HEK293 (cell line): ENCODE data around the gene PCSK5.
"Not testable (repeated sequence)": the region's sequence is repeated elsewhere in the genome, so short reads cannot be mapped to it uniquely, and the experiment has no call there.

Source experiments
- CTCF ChIA-PET: fragments of 350-600 bp; formaldehyde crosslinking; extraction: SDS; loops from one replicate; lab custom pipeline; 2021; ENCODE audit warnings: antibody characterized with exemption; lab: Yijun Ruan, JAX
- POLR2A ChIA-PET: fragments of 300-600 bp; formaldehyde crosslinking; extraction: SDS; loops from one replicate; lab custom pipeline; 2020; ENCODE audit warnings: antibody characterized with exemption, inconsistent platforms; lab: Yijun Ruan, JAX
- H3K27ac ChIP-seq: fragments of 200-500 bp; sonication (Bioruptor generic); 2 replicates; pipeline ENCODE4 v1.5.1; 2014; ENCODE audit warnings: low read depth, low read length, control low read depth, inconsistent platforms; ENCODE audit errors: extremely low read depth
- H3K36me3 ChIP-seq, 2 experiments: fragments of 200-500 bp in 1 of 2; sonication (Bioruptor generic) in 1 of 2; 1 replicate in 1 of 2; 2 replicates in 1 of 2; pipeline ENCODE4 v1.5.1; 2014 to 2017; ENCODE audit warnings: inconsistent platforms in 2 of 2, low read length in 2 of 2; ENCODE audit not compliant: control insufficient read depth in 2 of 2, insufficient read depth in 1 of 2
- H3K4me1 ChIP-seq: fragments of 200-500 bp; sonication (Bioruptor generic); 2 replicates; pipeline ENCODE4 v1.5.1; 2014; ENCODE audit warnings: mild to moderate bottlenecking, low read length, inconsistent platforms; ENCODE audit not compliant: control insufficient read depth, insufficient read depth
- H3K4me3 ChIP-seq: 2 replicates; pipeline ENCODE4 v1.5.1; 2011; ENCODE audit warnings: low read depth, mild to moderate bottlenecking, control low read depth, low read length, moderate library complexity
- H3K9me3 ChIP-seq: fragments of 200-500 bp; sonication (Bioruptor generic); 2 replicates; pipeline ENCODE4 v1.5.1; 2014; ENCODE audit warnings: low read depth, low read length, inconsistent platforms; ENCODE audit not compliant: control insufficient read depth, insufficient read depth
- SP7 ChIP-seq: fragments of 450-650 bp; formaldehyde crosslinking; IDR thresholded peaks from 2 replicates; pipeline ENCODE4 v1.5.1; 2016; ENCODE audit warnings: missing biosample characterization, missing genetic modification characterization
- ZBTB8A ChIP-seq: fragments of 450-650 bp; formaldehyde crosslinking; IDR thresholded peaks from 2 replicates; pipeline ENCODE4 v1.5.1; 2016; ENCODE audit warnings: missing biosample characterization, missing genetic modification characterization
- ZFHX2 ChIP-seq: fragments of 450-650 bp; formaldehyde crosslinking; conservative IDR thresholded peaks from 2 replicates; pipeline ENCODE4 v1.5.1; 2016; ENCODE audit warnings: missing biosample characterization, missing genetic modification characterization
- ZNF140 ChIP-seq: fragments of 450-650 bp; formaldehyde crosslinking; IDR thresholded peaks from 2 replicates; pipeline ENCODE4 v1.5.1; 2016; ENCODE audit warnings: missing biosample characterization, missing genetic modification characterization
- ZNF394 ChIP-seq: fragments of 450-650 bp; formaldehyde crosslinking; IDR thresholded peaks from 2 replicates; pipeline ENCODE4 v1.5.1; 2016; ENCODE audit warnings: missing biosample characterization, missing genetic modification characterization, mild to moderate bottlenecking, moderate library complexity, borderline replicate concordance
- ZNF426 ChIP-seq: fragments of 450-650 bp; formaldehyde crosslinking; IDR thresholded peaks from 2 replicates; pipeline ENCODE4 v1.5.1; 2017; ENCODE audit warnings: missing biosample characterization, missing genetic modification characterization, mild to moderate bottlenecking, inconsistent platforms, moderate library complexity
- ZNF501 ChIP-seq: fragments of 450-650 bp; formaldehyde crosslinking; IDR thresholded peaks from 2 replicates; pipeline ENCODE4 v1.5.1; 2016; ENCODE audit warnings: missing biosample characterization, missing genetic modification characterization
- ZNF555 ChIP-seq: fragments of 450-650 bp; formaldehyde crosslinking; conservative IDR thresholded peaks from 2 replicates; pipeline ENCODE4 v1.5.1; 2017; ENCODE audit warnings: missing biosample characterization, mild to moderate bottlenecking, missing genetic modification characterization, inconsistent platforms
- ZNF596 ChIP-seq: fragments of 450-650 bp; IDR thresholded peaks from 2 replicates; pipeline ENCODE4 v1.5.0; 2018; ENCODE audit warnings: missing biosample characterization, mild to moderate bottlenecking, missing genetic modification characterization, moderate library complexity
- ZNF623 ChIP-seq: fragments of 450-650 bp; formaldehyde crosslinking; IDR thresholded peaks from 2 replicates; pipeline ENCODE4 v1.5.1; 2016; ENCODE audit warnings: missing biosample characterization, missing genetic modification characterization
- ZNF777 ChIP-seq: fragments of 450-650 bp; formaldehyde crosslinking; IDR thresholded peaks from 2 replicates; pipeline ENCODE4 v1.5.1; 2017; ENCODE audit warnings: missing biosample characterization, missing genetic modification characterization, borderline replicate concordance
- ZNF843 ChIP-seq: fragments of 450-650 bp; formaldehyde crosslinking; IDR thresholded peaks from 2 replicates; pipeline ENCODE4 v1.5.1; 2016; ENCODE audit warnings: missing biosample characterization, missing genetic modification characterization
- ZSCAN30 ChIP-seq: fragments of 450-650 bp; IDR thresholded peaks from 2 replicates; pipeline ENCODE4 v1.5.1; 2018; ENCODE audit warnings: missing biosample characterization, mild to moderate bottlenecking, missing genetic modification characterization, moderate library complexity
- ZXDB ChIP-seq: fragments of 450-650 bp; formaldehyde crosslinking; IDR thresholded peaks from 2 replicates; pipeline ENCODE4 v1.5.1; 2016; ENCODE audit warnings: missing biosample characterization, missing genetic modification characterization
- TF ChIP-seq, protein P1 (sequence below): fragments of 450-650 bp; formaldehyde crosslinking; conservative IDR thresholded peaks from 2 replicates; pipeline ENCODE4 v1.5.1; 2016; ENCODE audit warnings: low read depth, missing biosample characterization, missing genetic modification characterization
- TF ChIP-seq, protein P2 (sequence below): fragments of 450-650 bp; formaldehyde crosslinking; IDR thresholded peaks from 2 replicates; pipeline ENCODE4 v1.5.1; 2016; ENCODE audit warnings: missing biosample characterization, missing genetic modification characterization
- TF ChIP-seq, protein P3 (sequence below): fragments of 450-650 bp; formaldehyde crosslinking; IDR thresholded peaks from 2 replicates; pipeline ENCODE4 v1.5.1; 2016; ENCODE audit warnings: missing biosample characterization, missing genetic modification characterization
- TF ChIP-seq, protein P4 (sequence below): fragments of 450-650 bp; formaldehyde crosslinking; IDR thresholded peaks from 2 replicates; pipeline ENCODE4 v1.5.1; 2016; ENCODE audit warnings: missing biosample characterization, missing genetic modification characterization

Gene PCSK5

DNA sequence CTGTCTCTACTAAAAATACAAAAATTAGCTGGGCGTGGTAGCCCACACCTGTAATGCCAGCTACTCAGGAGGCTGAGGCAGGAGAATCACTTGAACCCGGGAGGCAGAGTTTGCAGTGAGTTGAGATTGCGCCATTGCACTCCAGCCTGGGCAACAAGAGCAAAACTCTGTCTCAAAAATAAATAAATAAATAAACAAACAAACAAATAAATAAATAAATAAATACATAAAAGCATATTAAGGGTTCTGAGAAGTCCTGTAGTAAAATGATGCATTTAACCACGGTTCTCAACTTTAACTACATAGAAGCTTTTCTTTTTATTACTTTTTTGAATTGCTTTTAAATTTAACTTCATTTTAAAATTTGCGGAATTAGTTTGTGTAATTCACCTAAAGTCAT lies 190.8 kb downstream of the PCSK5 start:
- CTCF ChIA-PET, result interaction anchor here (0.6 kb wide), 2 partner anchors 49 to 897 kb away, joined by 3 read pairs; no protein-coding TSS in a partner anchor
- H3K4me1 ChIP-seq, H3K27ac ChIP-seq, H3K9me3 ChIP-seq, H3K36me3 ChIP-seq, H3K4me3 ChIP-seq, POLR2A ChIA-PET: not testable (repeated sequence)
- TF ChIP-seq ZNF555 (tag by site-specific recombination) (peak; percentile 30; the same call in 1 of the 2 replicates), ZNF623 (tag by site-specific recombination) (peak; percentile 27), ZNF394 (tag by site-specific recombination) (peak; percentile 57; the same call in 1 of the 2 replicates), ZNF426 (peak; percentile 45), ZXDB (tag by site-specific recombination) (0 out of 2 replicates have a peak, but pooled peaks have one; percentile 20), ZNF140 (tag by site-specific recombination) (peak; percentile 20; the same call in 1 of the 2 replicates)
- TF ChIP-seq, protein P1, sequence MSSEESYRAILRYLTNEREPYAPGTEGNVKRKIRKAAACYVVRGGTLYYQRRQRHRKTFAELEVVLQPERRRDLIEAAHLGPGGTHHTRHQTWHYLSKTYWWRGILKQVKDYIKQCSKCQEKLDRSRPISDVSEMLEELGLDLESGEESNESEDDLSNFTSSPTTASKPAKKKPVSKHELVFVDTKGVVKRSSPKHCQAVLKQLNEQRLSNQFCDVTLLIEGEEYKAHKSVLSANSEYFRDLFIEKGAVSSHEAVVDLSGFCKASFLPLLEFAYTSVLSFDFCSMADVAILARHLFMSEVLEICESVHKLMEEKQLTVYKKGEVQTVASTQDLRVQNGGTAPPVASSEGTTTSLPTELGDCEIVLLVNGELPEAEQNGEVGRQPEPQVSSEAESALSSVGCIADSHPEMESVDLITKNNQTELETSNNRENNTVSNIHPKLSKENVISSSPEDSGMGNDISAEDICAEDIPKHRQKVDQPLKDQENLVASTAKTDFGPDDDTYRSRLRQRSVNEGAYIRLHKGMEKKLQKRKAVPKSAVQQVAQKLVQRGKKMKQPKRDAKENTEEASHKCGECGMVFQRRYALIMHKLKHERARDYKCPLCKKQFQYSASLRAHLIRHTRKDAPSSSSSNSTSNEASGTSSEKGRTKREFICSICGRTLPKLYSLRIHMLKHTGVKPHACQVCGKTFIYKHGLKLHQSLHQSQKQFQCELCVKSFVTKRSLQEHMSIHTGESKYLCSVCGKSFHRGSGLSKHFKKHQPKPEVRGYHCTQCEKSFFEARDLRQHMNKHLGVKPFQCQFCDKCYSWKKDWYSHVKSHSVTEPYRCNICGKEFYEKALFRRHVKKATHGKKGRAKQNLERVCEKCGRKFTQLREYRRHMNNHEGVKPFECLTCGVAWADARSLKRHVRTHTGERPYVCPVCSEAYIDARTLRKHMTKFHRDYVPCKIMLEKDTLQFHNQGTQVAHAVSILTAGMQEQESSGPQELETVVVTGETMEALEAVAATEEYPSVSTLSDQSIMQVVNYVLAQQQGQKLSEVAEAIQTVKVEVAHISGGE (tag by site-specific recombination), result 0 out of 2 replicates have a peak, but pooled peaks have one; percentile 30

- no peak overlapping the region for H3K4me3 ChIP-seq
- H3K27ac ChIP-seq, result no peak overlapping the region
- TF ChIP-seq ZNF777 (tag by site-specific recombination), result no peak
- TF ChIP-seq ZNF843, result no peak
- TF ChIP-seq ZNF596, result no peak
- TF ChIP-seq, protein P2, sequence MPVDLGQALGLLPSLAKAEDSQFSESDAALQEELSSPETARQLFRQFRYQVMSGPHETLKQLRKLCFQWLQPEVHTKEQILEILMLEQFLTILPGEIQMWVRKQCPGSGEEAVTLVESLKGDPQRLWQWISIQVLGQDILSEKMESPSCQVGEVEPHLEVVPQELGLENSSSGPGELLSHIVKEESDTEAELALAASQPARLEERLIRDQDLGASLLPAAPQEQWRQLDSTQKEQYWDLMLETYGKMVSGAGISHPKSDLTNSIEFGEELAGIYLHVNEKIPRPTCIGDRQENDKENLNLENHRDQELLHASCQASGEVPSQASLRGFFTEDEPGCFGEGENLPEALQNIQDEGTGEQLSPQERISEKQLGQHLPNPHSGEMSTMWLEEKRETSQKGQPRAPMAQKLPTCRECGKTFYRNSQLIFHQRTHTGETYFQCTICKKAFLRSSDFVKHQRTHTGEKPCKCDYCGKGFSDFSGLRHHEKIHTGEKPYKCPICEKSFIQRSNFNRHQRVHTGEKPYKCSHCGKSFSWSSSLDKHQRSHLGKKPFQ, result no peak
- no peak for TF ChIP-seq ZSCAN30 (tag by site-specific recombination)
- no peak for TF ChIP-seq ZNF501 (tag by site-specific recombination)
- TF ChIP-seq, protein P3, sequence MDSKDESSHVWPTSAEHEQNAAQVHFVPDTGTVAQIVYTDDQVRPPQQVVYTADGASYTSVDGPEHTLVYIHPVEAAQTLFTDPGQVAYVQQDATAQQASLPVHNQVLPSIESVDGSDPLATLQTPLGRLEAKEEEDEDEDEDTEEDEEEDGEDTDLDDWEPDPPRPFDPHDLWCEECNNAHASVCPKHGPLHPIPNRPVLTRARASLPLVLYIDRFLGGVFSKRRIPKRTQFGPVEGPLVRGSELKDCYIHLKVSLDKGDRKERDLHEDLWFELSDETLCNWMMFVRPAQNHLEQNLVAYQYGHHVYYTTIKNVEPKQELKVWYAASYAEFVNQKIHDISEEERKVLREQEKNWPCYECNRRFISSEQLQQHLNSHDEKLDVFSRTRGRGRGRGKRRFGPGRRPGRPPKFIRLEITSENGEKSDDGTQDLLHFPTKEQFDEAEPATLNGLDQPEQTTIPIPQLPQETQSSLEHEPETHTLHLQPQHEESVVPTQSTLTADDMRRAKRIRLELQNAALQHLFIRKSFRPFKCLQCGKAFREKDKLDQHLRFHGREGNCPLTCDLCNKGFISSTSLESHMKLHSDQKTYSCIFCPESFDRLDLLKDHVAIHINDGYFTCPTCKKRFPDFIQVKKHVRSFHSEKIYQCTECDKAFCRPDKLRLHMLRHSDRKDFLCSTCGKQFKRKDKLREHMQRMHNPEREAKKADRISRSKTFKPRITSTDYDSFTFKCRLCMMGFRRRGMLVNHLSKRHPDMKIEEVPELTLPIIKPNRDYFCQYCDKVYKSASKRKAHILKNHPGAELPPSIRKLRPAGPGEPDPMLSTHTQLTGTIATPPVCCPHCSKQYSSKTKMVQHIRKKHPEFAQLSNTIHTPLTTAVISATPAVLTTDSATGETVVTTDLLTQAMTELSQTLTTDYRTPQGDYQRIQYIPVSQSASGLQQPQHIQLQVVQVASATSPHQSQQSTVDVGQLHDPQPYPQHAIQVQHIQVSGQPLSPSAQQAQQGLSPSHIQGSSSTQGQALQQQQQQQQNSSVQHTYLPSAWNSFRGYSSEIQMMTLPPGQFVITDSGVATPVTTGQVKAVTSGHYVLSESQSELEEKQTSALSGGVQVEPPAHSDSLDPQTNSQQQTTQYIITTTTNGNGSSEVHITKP (tag by site-specific recombination), result no peak
- TF ChIP-seq, protein P4, sequence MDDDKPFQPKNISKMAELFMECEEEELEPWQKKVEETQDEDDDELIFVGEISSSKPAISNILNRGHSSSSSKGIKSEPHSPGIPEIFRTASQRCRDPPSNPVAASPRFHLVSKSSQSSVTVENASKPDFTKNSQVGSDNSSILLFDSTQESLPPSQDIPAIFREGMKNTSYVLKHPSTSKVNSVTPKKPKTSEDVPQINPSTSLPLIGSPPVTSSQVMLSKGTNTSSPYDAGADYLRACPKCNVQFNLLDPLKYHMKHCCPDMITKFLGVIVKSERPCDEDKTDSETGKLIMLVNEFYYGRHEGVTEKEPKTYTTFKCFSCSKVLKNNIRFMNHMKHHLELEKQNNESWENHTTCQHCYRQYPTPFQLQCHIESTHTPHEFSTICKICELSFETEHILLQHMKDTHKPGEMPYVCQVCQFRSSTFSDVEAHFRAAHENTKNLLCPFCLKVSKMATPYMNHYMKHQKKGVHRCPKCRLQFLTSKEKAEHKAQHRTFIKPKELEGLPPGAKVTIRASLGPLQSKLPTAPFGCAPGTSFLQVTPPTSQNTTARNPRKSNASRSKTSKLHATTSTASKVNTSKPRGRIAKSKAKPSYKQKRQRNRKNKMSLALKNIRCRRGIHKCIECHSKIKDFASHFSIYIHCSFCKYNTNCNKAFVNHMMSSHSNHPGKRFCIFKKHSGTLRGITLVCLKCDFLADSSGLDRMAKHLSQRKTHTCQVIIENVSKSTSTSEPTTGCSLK, result no peak
- TF ChIP-seq SP7 (tag by site-specific recombination), result no peak
- no peak for TF ChIP-seq ZBTB8A (tag by site-specific recombination)
- no peak for TF ChIP-seq ZFHX2 (tag by site-specific recombination)
- no peaks in the 10 kb centered on the region for H3K4me1 ChIP-seq
- no peaks in the 10 kb centered on the region for H3K9me3 ChIP-seq
- H3K36me3 ChIP-seq, result peaks cover 0 to 6% of the 10 kb centered on the region in 2 experiments; a peak in 2 of 3 replicates
- ChIA-PET CTCF (interaction anchor here (0.6 kb wide), 1 partner anchor 898 kb away, joined by 3 read pairs; no protein-coding TSS in a partner anchor), POLR2A (no interaction called here)
Measured at GRCh38 chr9:76082057-76082456, 191.6 kb downstream of the PCSK5 start.
